Colon (tissue), 2 donors: ENCODE measurements around the gene ITGAE.

Experiments used
- FAIRE-seq: peaks from 2 replicates; lab custom pipeline; 2012; peaks lifted over from hg19 to GRCh38; lab: Jason Lieb, UNC
- donor health status: control.
- donor health status: control.

Gene ITGAE

DNA sequence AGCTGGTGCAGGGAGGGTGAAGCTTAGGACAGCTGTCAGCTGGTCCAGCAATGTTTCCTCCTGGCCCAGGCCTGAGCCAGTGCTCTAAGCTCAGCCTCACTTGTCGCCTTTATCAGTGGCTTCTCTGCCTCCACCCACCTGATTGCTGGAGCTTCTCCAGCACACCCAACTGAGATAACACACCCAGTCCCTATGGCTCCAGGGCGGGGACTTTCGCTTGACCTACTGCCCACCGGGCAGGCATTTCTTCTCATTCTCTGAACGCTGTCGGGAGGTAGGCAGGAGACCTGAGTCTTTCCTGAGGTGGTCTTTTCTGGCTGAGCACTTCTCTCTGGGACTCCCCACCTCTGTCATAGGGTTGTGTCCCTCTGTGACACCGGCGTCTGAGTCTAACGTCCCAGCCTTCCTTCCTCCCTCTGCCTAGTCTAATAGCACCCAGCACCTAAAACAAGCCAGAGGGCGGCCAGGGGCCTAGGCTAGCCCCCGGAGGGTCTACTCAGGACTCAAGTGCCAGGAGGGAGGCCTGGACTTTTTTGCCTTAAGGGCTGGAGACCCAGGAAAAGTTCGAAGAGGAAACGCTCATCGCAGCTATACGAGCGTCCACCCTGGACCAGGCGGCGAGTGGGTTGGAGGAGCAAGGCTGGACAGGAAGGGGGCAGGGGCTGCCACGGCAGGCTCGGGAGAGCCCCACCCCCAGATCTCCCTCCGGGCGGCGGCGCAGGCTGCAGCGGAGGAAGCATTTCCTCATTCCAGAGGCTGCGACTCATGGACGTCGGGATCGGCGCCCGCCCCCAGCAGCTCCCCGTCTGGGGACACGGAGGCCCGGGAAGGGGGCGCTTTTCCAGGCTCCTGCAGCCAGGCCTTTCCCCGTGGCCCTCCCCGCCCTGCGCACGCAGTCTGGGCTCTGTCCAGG lies 133.4 kb downstream of the ITGAE start:
- FAIRE-seq, result no peak

DNA sequence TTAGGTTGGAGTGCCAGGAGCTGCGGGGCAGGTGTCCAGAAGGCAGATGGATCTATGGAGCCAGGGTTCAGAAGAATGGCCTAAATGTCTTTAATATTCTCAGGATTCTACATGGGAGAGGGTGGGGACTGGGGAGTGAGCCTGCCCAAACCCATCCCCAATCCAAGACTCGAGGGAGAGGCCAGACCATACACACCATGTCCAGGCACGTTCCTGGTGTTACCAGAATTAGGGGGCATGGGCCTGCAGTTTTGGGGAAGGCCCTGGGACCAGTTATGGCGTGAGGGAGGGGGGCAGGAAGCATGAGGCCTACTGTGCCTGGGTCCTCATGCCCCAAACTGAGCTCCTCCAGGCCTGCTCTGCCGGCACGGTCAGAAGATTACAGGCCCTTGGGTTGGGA lies 134.5 kb downstream of the ITGAE start:
- no peak for FAIRE-seq

DNA sequence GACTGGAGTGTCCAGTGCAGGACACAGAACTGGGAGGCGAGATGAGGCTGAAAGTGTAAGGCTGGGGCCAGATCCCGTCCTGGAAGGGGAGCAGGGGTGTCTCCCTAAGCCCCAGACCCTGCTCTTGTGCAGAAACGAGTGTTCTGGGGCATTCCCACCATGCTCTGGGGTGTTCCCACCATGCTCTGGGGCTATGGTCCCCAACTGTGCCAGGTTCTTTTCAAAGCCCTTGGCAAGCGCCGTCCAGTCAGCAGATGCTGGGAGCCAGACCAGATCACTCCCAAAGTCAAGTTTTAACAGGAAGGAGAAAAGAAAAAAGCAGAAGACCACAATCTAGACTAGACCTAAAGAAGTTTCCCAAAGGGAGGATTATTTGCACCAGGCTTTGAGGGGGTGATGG lies 135.2 kb downstream of the ITGAE start:
- FAIRE-seq, result no peak
